IMR-90 (cell line): ENCODE results near the gene ABCA4. TPM values are rescaled to one million over a fixed set of nuclear protein-coding genes. Genes with fewer than 3 reads are reported as not detected.
A peak's percentile ranks its signal among the peaks of the same experiment; 100 is the strongest.

Experiments used
- ATAC-seq: fragments of 200-7000 bp; cut with Tn5 transposase; 2 replicates; pipeline ENCODE4 v1.9.1; 2020; ENCODE audit warnings: low read depth, mild to moderate bottlenecking, moderate library complexity
- BruUV-seq: library from RNA; stranded (reverse); fragments of 400-500 nt; replicated peaks from 2 replicates; lab custom pipeline; 2021; lab: Mats Ljungman, UMichigan
- CTCF ChIA-PET: fragments of 300-600 bp; formaldehyde crosslinking; extraction: SDS; loops from one replicate; lab custom pipeline; 2021; ENCODE audit warnings: antibody characterized with exemption; lab: Yijun Ruan, JAX
- POLR2A ChIA-PET: fragments of 300-600 bp; sonication (Branson Sonifier 250); formaldehyde crosslinking; loops from one replicate; lab custom pipeline; 2022; ENCODE audit warnings: antibody characterized with exemption; ENCODE audit not compliant: unreplicated experiment; lab: Charles Lee
- DNase-seq: peaks from one replicate; pipeline ENCODE4 v3.0.0; 2013
- H2AFZ ChIP-seq: replicated peaks from 2 replicates; pipeline ENCODE3; 2013; ENCODE audit warnings: low read length, mild to moderate bottlenecking; ENCODE audit not compliant: poor library complexity
- H2AK5ac ChIP-seq: 2 replicates; pipeline ENCODE4 v1.6.1; 2013; ENCODE audit warnings: low read depth, low read length, inconsistent platforms
- H2AK9ac ChIP-seq: replicated peaks from 2 replicates; pipeline ENCODE3; 2013; ENCODE audit warnings: mild to moderate bottlenecking, low read depth, low read length, moderate library complexity; ENCODE audit not compliant: poor library complexity
- H2BK120ac ChIP-seq: 2 replicates; pipeline ENCODE4 v1.6.1; 2013; ENCODE audit warnings: low read depth, low read length, inconsistent platforms
- H2BK15ac ChIP-seq: 3 replicates; pipeline ENCODE4 v1.6.1; 2013; ENCODE audit warnings: low read depth, low read length, inconsistent platforms
- H2BK20ac ChIP-seq: 2 replicates; pipeline ENCODE4 v1.6.1; 2013; ENCODE audit warnings: low read depth, mild to moderate bottlenecking, inconsistent platforms, low read length, moderate library complexity
- H2BK5ac ChIP-seq: 2 replicates; pipeline ENCODE4 v1.6.1; 2013; ENCODE audit warnings: mild to moderate bottlenecking, low read depth, low read length, inconsistent platforms; ENCODE audit not compliant: poor library complexity, severe bottlenecking
- H3K14ac ChIP-seq: replicated peaks from 2 replicates; pipeline ENCODE4 v1.6.1; 2013; ENCODE audit warnings: low read depth, low read length, inconsistent platforms
- H3K18ac ChIP-seq: 2 replicates; pipeline ENCODE4 v1.6.1; 2013; ENCODE audit warnings: low read depth, low read length, control low read depth
- H3K23ac ChIP-seq: 2 replicates; pipeline ENCODE4 v1.6.1; 2013; ENCODE audit warnings: low read depth, low read length, inconsistent platforms
- H3K27ac ChIP-seq: 2 replicates; pipeline ENCODE4 v1.5.1; 2013; ENCODE audit warnings: mild to moderate bottlenecking, control low read depth, low read length; ENCODE audit not compliant: insufficient read depth
- H3K27me3 ChIP-seq: 2 replicates; pipeline ENCODE4 v1.6.1; 2013; ENCODE audit warnings: low read length; ENCODE audit not compliant: control insufficient read depth, insufficient read depth
- H3K36me3 ChIP-seq: 2 replicates; pipeline ENCODE4 v1.6.1; 2013; ENCODE audit warnings: low read length, mixed read lengths; ENCODE audit not compliant: control insufficient read depth, insufficient read depth
- H3K4ac ChIP-seq: 2 replicates; pipeline ENCODE4 v1.6.1; 2013; ENCODE audit warnings: low read depth, low read length, inconsistent platforms
- H3K4me1 ChIP-seq: 2 replicates; pipeline ENCODE4 v1.6.1; 2013; ENCODE audit warnings: low read length, mixed read lengths; ENCODE audit not compliant: control insufficient read depth, insufficient read depth
- H3K4me2 ChIP-seq: 2 replicates; pipeline ENCODE4 v1.6.1; 2013; ENCODE audit warnings: low read depth, mild to moderate bottlenecking, control low read depth, low read length, moderate library complexity
- H3K4me3 ChIP-seq: 2 replicates; pipeline ENCODE4 v1.5.1; 2013; ENCODE audit warnings: low read depth, mild to moderate bottlenecking, control low read depth, low read length, moderate library complexity; ENCODE audit not compliant: insufficient read depth
- H3K56ac ChIP-seq: 2 replicates; pipeline ENCODE4 v1.6.1; 2013; ENCODE audit warnings: low read length, inconsistent platforms; ENCODE audit not compliant: insufficient read depth; ENCODE audit errors: extremely low read depth
- H3K79me1 ChIP-seq, 2 experiments: 2 replicates each; pipeline ENCODE4 v1.6.1; 2013; ENCODE audit warnings: low read length in 2 of 2, inconsistent platforms in 1 of 2, low read depth in 1 of 2
- H3K9ac ChIP-seq: 2 replicates; pipeline ENCODE4 v1.6.1; 2013; ENCODE audit warnings: low read depth, low read length, control low read depth
- H3K9me1 ChIP-seq: 2 replicates; pipeline ENCODE4 v1.6.1; 2013; ENCODE audit warnings: low read length, inconsistent platforms; ENCODE audit not compliant: insufficient read depth
- H3K9me3 ChIP-seq: 2 replicates; pipeline ENCODE4 v1.6.1; 2013; ENCODE audit warnings: low read length; ENCODE audit not compliant: control insufficient read depth, insufficient read depth
- H4K20me1 ChIP-seq: 2 replicates; pipeline ENCODE4 v1.6.1; 2013; ENCODE audit warnings: low read length, inconsistent platforms; ENCODE audit not compliant: insufficient read depth
- H4K5ac ChIP-seq: 2 replicates; pipeline ENCODE4 v1.6.1; 2013; ENCODE audit warnings: mild to moderate bottlenecking, low read depth, low read length, control low read depth
- H4K8ac ChIP-seq, 2 experiments: 2 replicates each; pipeline ENCODE4 v1.6.1; 2013; ENCODE audit warnings: low read depth in 2 of 2, low read length in 2 of 2, control low read depth in 1 of 2, inconsistent platforms in 1 of 2
- H4K91ac ChIP-seq: 2 replicates; pipeline ENCODE4 v1.6.1; 2013; ENCODE audit warnings: low read depth, low read length, inconsistent platforms; ENCODE audit not compliant: insufficient read depth
- BHLHE40 ChIP-seq: fragments of 150-350 bp; IDR thresholded peaks from 2 replicates; pipeline ENCODE4 v1.6.1; 2016; ENCODE audit warnings: mild to moderate bottlenecking, low read depth, low read length
- MAFK ChIP-seq: IDR thresholded peaks from 2 replicates; pipeline ENCODE4 v1.6.1; 2012; ENCODE audit warnings: low read depth, low read length, improper control_type of control experiment
- POLR2A ChIP-seq: IDR thresholded peaks from 2 replicates; pipeline ENCODE4 v1.6.1; 2012; ENCODE audit warnings: mild to moderate bottlenecking, low read depth, low read length
- RFX5 ChIP-seq: IDR thresholded peaks from 2 replicates; pipeline ENCODE4 v1.8.0; 2012; ENCODE audit warnings: low read depth, mild to moderate bottlenecking, low read length, moderate library complexity
- SMC3 ChIP-seq: fragments of 150-350 bp; IDR thresholded peaks from 2 replicates; pipeline ENCODE4 v1.6.1; 2016; ENCODE audit warnings: low read depth, mild to moderate bottlenecking, antibody characterized with exemption, low read length, moderate library complexity
- WGBS, 2 experiments: methylation state at CpG; one replicate each; pipeline versions ENCODE4 v1.1.5 to v1.1.7; 2013; ENCODE audit warnings: missing lambda C conversion rate in 2 of 2; ENCODE audit not compliant: insufficient read length in 1 of 2; ENCODE audit errors: extremely low coverage in 2 of 2; 5-methylcytosine and 5-hydroxymethylcytosine counted together
- dilution Hi-C: fragments of 300-500 bp; cut with HindIII; formaldehyde crosslinking; loops from one replicate; pipeline ENCODE4 v1.14.3; 2018; ENCODE audit warnings: low sequenced_read_pairs; ENCODE audit not compliant: unreplicated experiment
- in situ Hi-C: fragments of 300-500 bp; cut with MboI; formaldehyde crosslinking; loops from 3 replicates; pipeline ENCODE4 v1.14.3; 2019; ENCODE audit warnings: low sequenced_read_pairs, inconsistent platforms, mixed read lengths
- intact Hi-C: fragments of 100-400 bp; cut with micrococcal nuclease; formaldehyde crosslinking; loops from 2 replicates; pipeline ENCODE4 v1.10.0; 2022
- polyA plus RNA-seq, 3 experiments: library from polyadenylated mRNA; depleted of rRNA; stranded (reverse); fragments of >200 nt; gene quantifications; 2 replicates each; pipeline ENCODE4 v1.2.3, GENCODE V29; 2012; ENCODE audit warnings: low replicate concordance in 1 of 3
- total RNA-seq: library from RNA; depleted of rRNA; stranded (reverse); fragments of >200 nt; gene quantifications from 2 replicates; pipeline ENCODE4 v1.2.3, GENCODE V29; 2012

ABCA4 gene
- total and polyA plus RNA-seq, 2 of the 4 experiments (the other 2 are of a cell fraction) = under 0.01 to 0.36 TPM

GRCh38 chr1:94094469-94095111 is 26.4 kb downstream of the ABCA4 start:
- Histone ChIP-seq H3K56ac (peak overlapping the region; percentile 73), H2BK15ac (peak overlapping the region; percentile 67; the same call in 2 of the 3 replicates), H4K5ac (peak overlapping the region; percentile 91), H2AK9ac (peak overlapping the region; percentile 1), H4K20me1 (no peaks in the 10 kb centered on the region), H3K9ac (peak overlapping the region; percentile 31), H2BK5ac (peak overlapping the region; percentile 79), H3K9me1 (peaks cover 25% of the 10 kb centered on the region), H3K23ac (peak overlapping the region; percentile 66; the same call in 1 of the 2 replicates), H3K79me1 (no peaks in the 10 kb centered on the region), H3K14ac (peak overlapping the region; percentile 60), H3K4me1 (peaks cover 31% of the 10 kb centered on the region), H3K4me3 (no peak overlapping the region), H2AK5ac (peak overlapping the region; percentile 79; the same call in 1 of the 2 replicates), H3K27ac (peak overlapping the region; percentile 90), H3K4me2 (peak overlapping the region; percentile 37), H3K4ac (peak overlapping the region; percentile 91), H4K8ac (peak overlapping the region; percentile 68 to 75), H3K9me3 (no peaks in the 10 kb centered on the region), H2AFZ (peak overlapping the region; percentile 84), H3K18ac (peak overlapping the region; percentile 95), H2BK120ac (peak overlapping the region; percentile 94), H3K27me3 (no peaks in the 10 kb centered on the region), H3K36me3 (no peaks in the 10 kb centered on the region), H4K91ac (peak overlapping the region; percentile 90), H2BK20ac (peak overlapping the region; percentile 93)
- intact Hi-C loops = no loop called here
- ChIA-PET CTCF (interaction anchor here (0.6 to 1.3 kb wide), 4 partner anchors 29 to 379 kb away, joined by 3 to 10 read pairs (median 4); no protein-coding TSS in a partner anchor), POLR2A (interaction anchor here (0.6 kb wide), 1 partner anchor 48 kb away, joined by 3 read pairs; no protein-coding TSS in a partner anchor)
- ATAC-seq = peak; percentile 52
- in situ Hi-C loops = no loop called here
- dilution Hi-C loops = no loop called here
- TF ChIP-seq RFX5 = no peak
- TF ChIP-seq BHLHE40 = peak; percentile 38; the same call in 1 of the 2 replicates
- no peak for TF ChIP-seq SMC3
- no peak for TF ChIP-seq POLR2A
- TF ChIP-seq MAFK = 0 out of 2 replicates have a peak, but pooled peaks have one; percentile 3
- no CpG with 5 or more reads among the region's 14 CpGs for WGBS, 2 experiments
- DNase-seq = peak; percentile 78
- BruUV-seq = no TSS peak
